HFF-Myc (cell line): ENCODE measurements around the gene ABO.
"Not testable (repeated sequence)": the region's sequence is repeated elsewhere in the genome, so short reads cannot be mapped to it uniquely, and the experiment has no call there.

Experiments used
- DNase-seq: peaks from one replicate; pipeline ENCODE4 v3.0.0-alpha.2; 2011; ENCODE audit warnings: low read depth; ENCODE audit errors: extremely low read depth
- H3K4me3 ChIP-seq: replicated peaks from 2 replicates; pipeline ENCODE4 v1.5.1; 2011; ENCODE audit warnings: low read depth, mild to moderate bottlenecking, control low read depth, low read length
- TF ChIP-seq, protein P1 (sequence below): IDR thresholded peaks from 2 replicates; pipeline ENCODE4 v1.5.1; 2012; ENCODE audit warnings: mild to moderate bottlenecking, low read depth, low read length, control low read depth; ENCODE audit errors: missing control alignments

The ABO gene

DNA sequence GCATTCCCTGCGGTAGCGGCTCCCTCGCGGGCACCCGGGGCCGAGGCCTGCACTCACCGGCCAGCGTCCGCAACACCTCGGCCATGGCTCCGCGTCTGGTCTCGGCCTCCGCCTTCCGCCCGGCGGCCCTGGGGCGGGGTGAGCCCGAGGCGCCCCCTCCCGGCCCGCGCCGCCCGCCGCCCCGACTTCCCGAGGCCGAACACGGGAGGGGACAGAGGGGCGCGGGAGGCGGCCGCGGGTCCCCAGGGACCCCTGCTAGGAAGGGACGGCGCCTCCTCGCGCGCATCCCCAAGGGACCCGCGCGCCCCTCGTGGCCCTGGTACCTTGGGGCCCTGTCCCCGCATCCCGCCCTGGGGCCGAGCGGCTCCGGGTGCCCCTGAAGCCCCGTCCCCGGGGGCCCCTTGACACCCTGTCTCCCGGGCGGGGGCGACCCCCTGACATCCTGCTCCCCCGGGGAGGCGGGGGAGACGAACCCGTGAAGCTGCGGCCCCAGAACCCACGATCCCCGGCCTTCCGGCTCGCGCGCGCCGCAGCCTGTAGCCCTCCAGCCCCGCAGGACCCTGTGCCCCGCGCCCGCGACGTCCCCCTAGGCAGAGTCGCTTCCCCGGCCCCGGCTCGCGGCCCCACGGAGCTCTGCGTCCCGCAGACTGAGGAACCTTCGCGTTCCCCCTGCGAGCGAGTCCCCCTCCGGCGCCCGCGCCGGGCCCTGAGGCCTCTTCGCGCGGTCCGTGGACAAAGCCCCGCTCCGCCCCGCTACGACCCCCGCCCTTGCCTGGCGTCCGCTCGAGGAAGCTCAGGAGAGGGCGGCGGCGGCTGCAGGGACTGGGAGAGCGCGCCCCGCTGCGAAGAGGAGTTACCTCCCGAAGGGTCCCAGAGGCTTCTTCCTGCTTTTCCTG, at the start of gene ABO:
TSS of gene ABO (minus strand) at position 97 of the 896 bp plus-strand sequence.
- DNase-seq: no peak
- TF ChIP-seq, protein P1, sequence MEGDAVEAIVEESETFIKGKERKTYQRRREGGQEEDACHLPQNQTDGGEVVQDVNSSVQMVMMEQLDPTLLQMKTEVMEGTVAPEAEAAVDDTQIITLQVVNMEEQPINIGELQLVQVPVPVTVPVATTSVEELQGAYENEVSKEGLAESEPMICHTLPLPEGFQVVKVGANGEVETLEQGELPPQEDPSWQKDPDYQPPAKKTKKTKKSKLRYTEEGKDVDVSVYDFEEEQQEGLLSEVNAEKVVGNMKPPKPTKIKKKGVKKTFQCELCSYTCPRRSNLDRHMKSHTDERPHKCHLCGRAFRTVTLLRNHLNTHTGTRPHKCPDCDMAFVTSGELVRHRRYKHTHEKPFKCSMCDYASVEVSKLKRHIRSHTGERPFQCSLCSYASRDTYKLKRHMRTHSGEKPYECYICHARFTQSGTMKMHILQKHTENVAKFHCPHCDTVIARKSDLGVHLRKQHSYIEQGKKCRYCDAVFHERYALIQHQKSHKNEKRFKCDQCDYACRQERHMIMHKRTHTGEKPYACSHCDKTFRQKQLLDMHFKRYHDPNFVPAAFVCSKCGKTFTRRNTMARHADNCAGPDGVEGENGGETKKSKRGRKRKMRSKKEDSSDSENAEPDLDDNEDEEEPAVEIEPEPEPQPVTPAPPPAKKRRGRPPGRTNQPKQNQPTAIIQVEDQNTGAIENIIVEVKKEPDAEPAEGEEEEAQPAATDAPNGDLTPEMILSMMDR: no peak
- H3K4me3 ChIP-seq: no peak within 1 kb of the TSS

DNA sequence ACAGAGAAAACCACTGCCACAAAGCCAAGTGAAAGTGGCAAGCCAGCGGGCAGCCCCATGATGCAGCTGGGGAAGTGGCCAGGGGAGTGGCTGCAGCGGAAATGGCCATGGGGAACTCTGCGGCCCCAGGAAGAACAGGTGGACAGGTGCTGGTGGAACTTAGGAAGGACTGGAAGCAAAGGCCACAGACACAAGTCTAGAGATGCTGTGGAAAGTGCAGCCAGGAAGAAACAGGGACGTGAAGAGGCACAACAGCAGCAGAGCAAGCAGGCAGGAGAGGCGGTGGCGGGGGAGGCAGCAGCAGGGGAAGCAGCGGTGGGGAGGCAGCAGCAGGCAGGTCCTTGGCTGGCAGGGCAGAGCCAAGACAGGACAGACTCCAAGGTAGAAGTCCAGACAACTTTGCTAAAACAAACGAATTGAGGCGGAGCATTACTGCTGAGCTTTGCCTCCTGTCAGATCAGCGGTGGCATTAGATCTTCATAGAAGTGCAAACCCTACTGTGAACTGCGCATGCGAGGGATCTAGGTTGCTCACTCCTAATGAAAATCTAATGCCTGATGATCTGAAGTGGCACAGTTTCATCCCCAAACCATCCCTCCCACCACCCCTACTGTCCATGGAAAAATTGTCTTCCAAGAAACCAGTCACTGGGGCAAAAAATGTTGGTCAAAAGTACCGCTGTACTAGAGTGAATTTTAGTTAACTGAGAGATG, 49.1 kb upstream of the ABO start:
- no peak overlapping the region for H3K4me3 ChIP-seq
- TF ChIP-seq, protein P1: no peak
- no peak for DNase-seq

DNA sequence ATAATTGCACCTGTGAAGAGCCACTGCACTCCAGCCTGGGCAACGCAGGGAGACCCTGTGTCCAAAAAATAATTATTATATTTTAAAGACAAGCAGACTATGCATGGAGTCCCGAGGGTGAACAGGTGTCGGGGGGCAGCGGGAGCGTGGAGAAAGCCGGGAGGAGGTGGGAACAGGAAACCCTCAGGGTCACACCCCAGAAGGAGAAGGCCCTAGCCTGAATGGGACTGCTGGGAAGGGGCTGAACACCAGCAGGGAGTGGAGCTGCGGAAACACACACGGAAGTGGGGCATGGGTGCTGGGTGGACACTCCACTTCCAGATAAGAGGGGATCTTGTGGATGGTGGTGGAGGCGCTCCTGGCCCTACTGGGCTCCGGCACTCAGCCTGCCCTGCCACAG, 48.2 kb upstream of the ABO start:
- TF ChIP-seq, protein P1: no peak
- no peak overlapping the region for H3K4me3 ChIP-seq
- DNase-seq: no peak

DNA sequence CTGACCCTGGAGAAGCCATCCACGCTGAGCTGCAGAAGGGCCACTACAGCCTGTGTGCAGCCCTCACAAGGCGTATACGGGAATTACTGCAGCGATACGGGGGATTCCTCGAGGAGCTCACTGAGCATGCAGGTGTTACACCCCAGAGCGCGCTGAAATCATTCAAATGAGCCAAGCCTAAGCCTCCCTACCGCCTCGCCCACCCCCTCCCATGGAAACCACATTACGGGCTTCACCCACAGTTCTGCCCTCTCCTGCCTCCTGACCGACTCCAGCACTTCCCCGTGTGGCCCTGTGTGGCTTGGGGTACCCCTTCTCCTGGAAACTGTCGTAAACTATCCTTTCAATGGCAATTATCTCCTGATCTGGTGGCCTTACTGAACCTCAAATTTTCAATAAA, 47.7 kb upstream of the ABO start:
- TF ChIP-seq, protein P1: no peak
- DNase-seq: no peak
- H3K4me3 ChIP-seq: no peak overlapping the region

DNA sequence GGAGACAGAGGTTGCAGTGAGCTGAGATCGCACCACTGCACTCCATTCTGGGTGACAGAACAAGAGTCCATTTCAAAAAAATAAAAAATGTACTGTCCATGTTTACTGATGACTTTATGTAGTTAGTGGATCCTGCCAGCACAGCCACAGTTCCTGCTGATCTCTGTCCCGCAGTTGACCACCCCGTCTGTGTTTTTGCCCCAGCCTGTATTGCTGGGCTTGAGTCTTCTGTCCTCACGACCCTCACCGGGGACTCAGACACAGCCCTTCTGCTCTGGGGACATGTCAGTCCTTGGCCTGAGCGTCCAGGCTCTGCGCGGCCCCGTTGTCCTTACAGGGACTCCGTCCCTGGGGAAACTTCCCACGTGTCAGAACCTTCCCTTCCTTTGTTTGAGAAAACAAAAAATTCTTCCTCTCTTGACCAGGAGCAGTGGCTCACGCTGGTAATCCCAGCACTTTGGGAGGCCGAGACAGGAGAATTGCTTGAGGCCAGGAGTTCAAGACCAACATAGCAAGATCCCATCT, 46.5 kb upstream of the ABO start:
- TF ChIP-seq, protein P1: no peak
- DNase-seq: no peak
- no peak overlapping the region for H3K4me3 ChIP-seq

DNA sequence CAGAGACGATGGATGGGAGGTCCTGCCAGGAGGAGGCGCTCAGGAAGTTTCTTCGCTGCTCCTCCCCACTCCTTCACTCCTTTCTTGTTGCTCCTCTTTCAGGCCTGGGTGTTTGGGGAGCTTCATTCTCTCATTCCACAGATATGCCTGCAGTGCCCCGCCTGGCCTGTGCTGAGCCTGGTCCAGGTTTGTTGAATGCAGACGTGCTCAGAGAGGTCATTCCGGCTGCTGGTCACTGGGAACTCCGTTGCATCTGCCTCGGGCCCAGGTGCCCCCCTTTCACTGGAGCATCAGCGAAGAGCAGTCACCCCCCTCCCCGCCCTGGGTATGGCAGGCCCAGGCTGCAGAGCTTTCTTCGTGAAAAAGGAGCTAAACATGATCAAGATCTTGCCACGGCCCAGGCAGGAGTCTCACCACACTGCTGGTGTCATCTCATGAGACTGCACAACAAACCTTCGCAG, 45.5 kb upstream of the ABO start:
- TF ChIP-seq, protein P1: no peak
- DNase-seq: no peak
- H3K4me3 ChIP-seq: no peak overlapping the region

DNA sequence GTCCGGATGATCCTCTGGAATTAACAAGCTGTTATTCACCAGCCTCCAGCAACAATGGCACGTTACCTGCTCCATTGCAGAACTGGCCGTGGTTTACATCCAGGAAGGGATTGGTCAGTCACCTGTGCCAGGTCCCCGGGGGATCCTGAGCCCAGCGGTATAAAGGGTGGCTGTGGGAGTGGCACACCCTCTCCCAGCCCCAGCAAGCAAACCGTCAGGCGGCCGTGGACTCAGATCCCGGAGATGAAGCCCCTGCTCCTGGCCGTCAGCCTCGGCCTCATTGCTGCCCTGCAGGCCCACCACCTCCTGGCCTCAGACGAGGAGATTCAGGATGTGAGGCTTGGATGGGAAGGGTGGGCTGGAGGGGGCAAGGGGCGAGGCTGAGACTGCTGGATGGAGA, 42.5 kb upstream of the ABO start:
- not testable (repeated sequence) for DNase-seq, H3K4me3 ChIP-seq
